NCI-H187 treated with DMSO at 0.1 percent for 48 hours (cell line): ENCODE results near the gene HAUS3.
"Not testable (repeated sequence)": the region's sequence is repeated elsewhere in the genome, so short reads cannot be mapped to it uniquely, and the experiment has no call there.

Experiments used
- DNase-seq: peaks from one replicate; lab custom pipeline; 2025; lab: John Stamatoyannopoulos, UW

HAUS3 gene

DNA sequence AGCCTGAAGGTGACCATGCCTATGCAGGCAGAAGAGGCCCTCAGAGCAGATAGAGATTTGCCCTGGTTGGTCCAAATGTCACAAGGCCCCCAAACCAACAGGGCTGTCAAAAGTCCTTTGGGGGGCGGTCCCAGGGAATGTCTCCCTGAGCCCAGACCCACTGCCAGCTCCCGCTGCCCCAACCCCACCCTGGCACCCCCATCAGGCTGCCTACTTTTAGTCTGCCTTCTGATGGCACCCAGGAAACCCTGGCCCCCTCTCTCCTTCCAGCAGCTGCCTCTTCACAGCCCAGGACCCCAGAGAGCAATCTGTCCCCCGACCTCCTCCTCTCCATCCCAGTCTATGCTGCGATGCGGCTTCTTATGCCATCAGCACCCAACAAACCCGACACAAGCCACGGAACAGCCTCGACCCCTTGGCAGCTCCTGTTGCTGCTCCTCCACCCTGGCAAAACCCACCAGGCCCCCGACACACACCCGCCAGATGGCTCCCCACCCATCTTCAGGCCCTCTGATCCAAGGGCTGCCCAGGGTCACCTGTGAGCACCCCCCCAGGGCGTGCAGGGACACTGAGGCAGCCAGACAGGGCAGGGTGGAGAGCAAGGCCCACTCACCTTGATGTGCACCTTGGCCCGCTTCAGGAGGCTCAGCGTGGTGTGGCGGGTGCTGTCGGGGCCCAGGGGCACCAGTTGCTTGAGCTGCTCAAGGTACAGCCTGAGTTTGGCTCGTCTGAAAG lies 10.0 kb upstream of the HAUS3 start:
- DNase-seq, result no peak

DNA sequence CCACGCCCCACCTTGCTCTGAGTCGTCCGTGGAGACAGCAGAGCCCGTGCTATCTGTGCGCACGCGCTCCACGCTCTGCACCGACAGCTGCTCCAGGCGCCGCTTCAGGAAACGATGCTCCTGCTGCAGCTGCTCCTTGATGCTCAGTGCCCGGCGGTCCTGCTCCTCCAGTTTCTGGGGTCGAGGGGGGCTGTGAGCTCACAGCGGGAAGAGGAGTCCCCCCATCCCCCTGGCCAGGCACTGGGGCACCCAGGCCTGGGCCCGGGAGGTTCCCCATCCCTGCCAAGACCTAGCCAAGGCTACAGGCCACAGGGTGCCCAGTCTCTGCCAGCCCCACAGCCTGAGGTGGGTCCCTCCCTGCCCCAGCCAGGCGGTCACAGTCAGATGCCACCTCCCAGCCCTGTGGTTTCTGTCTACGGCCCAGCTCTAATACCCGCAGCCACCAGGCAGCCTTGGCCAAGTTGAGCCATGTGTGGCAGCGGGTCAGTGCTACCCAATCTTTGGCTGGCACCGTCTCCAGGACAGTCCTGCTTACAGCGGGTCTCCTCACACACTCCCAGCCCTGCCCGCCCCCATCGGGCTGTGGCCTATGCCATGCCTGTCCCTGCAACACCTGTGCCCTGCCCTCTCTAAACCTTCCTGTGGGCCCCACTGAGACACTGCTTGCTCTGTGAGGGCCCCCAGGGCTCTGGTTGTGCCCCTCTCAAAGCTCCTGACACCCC lies 9.3 kb upstream of the HAUS3 start:
- no peak for DNase-seq

DNA sequence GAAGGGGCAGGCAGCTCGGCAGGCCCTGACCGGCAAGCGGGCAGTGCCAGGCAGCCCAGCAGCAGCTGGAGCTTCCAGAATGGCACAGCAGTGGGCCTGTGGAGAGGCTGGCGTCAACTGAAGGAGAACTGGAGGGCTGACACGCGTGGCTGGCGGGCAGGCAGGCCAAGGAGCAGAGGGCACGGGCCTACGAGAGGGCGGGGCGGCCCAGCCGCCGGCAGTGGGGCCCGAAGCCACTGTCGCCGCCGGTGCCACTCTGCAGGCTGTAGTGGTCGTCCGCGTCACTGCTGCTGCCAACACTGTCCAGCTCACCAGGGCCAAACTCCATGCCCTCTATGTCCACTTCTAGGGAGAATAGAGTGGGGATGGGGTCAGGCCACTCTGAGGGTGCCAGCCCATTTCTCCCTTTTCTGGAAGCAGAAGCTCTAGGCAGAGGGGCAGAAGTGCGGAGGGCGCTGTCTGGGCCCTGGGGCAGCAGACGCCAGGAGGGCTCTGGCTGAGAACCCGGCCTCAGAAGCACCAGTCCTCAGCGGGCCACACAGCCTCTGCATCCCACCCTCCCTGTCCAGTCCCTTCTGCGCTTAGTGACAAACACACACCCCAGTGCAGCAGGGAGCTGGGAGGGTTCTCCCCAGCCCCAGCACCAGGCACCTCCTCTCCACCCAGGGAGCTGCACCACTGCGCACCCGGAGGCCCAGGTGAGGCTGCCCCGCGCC lies 8.6 kb upstream of the HAUS3 start:
- DNase-seq, result no peak

DNA sequence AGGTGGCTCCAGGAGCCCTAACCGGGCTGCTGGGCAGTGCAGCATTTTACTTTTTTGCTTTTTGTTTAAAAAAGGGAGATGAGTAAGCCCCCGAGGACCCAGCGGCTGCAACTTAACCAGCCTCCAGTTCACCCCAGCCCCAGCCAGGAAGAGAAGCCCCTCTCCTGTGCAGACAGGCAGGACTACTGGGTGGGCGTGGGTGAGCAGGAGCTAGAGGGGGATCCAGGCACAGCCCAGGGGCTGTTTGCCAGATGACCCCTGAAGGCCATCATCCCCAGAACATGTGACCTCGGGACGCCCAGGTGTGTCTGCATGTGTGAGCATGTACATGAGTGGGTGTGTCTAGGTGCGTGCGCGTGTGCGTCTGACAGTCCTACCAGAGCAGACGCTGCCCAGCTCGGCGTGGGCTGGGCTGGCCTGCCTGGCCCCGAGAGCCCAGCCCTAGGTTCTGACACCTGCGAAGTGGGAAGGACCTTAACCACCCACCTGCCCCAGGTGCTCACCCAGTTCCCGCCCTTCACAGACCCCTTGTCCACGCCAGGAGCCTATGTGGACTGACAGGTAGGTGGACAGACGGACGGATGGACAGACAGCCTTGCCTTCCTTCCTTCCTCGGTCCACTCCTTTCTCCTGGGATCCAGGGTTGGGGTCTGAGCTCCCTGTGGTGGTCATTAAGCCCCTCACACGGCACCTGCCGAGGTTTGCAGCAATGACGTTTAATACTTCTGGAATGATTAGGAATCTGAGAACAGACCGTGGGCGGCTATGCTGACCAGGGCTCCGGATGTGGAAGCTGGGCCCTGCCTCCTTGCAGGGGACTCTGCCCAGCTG lies 7.8 kb upstream of the HAUS3 start:
- no peak for DNase-seq

DNA sequence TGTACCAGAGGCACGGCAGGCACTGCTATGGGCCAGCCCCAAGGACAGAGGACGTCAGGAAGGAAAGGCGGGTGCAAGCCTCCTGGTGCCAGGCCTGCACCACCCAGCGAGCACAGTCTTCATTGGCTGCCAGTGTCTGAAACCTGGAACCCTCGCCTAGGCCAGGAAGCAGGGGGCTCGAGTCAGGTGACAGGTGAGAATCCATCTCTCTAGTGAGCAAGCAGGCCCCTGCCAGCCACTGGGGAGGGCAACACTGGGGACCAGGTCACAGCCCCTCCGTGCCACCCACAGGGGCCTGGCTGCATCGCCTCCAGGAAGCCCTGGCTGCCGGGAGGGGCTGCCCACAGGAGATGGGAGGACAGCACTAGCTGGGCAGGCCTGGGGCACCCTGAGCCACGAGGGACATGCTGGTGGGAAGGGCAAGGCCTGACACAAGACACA lies 6.9 kb upstream of the HAUS3 start:
- no peak for DNase-seq

DNA sequence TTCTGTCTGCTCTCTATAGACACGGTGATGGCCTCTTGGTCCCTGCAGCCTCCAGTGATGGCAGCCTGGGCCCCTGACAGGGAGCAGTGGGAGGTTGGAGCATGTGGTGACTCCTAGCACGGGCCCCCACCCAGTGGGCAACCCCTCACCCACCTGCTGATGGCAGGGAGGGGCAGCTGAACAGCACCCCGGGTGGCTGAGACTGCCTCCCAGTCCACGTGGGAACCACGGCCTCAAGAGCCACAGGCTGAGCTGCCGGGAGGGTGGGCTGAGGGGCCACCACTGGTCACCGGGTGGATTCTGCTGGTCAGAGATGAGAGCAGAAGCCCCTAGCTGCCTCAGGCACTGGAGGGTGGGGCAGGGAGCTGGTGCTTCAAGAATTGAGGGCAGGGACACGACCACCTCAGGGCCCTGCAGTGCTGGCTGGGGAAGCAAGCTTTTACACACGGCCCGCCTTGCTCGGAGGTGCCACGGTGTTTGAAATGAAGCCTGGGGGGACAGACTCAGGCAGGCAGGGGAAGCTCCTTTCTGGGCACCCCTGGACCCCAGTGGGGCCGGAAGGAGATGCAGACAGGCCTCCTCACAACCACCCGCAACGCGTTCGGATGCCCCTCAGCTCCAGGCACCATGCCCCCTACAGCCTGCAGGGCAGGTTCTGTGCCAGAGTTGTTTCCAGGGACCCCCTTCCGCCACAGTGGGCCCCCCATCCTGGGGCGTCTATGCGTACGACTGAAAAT lies 6.3 kb upstream of the HAUS3 start:
- DNase-seq, result no peak

DNA sequence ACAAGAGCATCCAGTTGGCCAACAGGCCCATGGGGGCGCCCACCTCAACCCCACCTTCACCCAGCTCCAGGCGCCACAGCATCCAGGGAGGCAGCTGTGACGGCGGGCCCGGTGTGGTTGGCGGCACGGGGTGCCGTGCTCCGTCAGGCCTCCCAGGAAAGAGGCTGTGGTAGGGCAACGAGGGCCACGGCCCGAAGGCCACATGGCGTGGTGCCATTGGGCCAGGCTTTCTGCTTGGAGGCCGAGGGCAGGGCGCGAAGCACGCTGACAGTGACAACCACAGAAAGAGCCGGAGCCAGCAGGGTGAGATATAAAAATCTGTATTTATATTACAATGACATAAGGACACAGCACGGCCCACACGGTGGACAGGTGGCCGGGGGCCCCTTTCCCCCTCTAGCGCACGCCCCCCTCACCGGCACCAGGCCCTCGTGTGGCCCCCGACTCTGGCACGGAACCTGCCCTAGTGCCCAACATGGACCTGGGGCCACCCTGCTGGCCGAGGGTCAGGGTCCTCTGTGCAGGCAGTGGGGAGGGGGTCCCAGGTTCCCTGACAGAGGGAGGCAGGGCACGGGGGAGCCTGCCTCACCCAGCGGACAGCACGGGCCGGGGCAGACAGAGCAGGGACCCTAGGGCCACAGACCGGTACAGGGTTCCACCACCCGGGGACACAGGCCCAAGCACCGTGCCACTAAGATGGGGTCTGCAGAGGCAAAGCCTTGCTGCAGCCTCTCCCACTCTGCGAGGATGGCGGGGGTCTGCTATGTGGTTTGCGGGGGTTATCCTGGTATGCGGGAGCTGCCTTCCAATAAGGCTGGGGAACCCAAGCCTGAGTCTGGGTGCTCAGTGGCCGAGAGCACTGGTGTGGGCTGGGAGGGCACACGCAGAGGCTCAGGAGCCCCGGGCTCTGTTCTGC lies 5.5 kb upstream of the HAUS3 start:
- DNase-seq, result no peak

DNA sequence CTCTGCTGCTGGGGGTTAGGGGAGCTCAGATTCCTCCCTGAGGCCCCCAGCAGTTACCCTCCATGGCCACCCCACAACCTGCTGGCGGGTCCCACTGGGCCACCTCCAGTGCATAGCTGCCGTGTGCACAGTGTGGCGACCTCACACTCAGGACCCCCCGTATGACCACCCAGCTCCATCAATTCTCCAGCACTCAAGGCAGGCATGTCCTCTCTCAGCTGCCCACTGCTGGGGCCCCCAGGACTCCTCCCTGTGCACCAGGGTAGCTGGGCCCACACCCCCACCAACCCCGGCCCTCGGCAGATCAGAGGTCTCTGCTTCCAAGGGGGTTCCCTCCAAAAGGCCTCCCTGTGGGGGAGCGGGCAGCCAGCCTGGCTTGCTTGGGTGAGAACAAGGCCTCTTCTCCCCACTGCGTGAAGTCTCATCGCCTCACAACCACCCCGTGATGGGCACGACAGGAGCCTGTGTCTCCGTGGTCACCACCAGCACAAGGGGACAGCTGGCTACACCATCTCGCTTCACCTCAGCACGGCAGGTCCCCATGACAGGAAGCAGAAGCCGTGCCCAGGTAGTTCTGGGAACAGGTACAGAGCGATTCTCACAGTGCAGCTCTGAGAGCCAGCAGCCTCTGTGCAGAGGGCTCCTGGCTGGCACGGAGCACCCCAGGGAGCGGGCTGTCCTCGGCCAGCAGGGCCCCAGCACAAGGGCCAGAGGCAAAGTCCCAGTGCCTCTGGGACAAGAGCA lies 4.6 kb upstream of the HAUS3 start:
- DNase-seq, result no peak

DNA sequence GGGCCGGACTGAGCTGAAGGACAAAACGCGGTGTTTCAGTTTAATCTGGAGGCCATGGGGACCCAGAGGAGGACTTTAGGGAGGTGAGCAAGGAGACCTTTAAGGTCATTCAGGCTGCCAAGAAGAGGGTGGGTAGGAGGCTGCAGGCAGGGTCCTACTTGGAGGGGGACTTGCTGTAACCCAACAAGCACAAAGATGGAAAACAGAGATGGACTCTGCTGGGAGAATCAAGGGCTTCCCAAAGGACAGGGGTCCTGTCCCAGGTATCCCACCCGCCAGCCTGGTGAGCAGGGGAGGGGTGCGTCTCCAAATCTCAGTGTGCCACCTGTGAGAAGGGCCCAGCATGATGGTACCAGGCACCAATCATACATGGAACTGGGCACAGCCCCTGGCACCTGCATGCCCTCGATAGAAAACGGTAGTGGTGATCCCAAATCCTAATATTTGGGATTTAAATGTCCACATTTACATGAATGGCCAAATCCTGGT lies 3.9 kb upstream of the HAUS3 start:
- no peak for DNase-seq

DNA sequence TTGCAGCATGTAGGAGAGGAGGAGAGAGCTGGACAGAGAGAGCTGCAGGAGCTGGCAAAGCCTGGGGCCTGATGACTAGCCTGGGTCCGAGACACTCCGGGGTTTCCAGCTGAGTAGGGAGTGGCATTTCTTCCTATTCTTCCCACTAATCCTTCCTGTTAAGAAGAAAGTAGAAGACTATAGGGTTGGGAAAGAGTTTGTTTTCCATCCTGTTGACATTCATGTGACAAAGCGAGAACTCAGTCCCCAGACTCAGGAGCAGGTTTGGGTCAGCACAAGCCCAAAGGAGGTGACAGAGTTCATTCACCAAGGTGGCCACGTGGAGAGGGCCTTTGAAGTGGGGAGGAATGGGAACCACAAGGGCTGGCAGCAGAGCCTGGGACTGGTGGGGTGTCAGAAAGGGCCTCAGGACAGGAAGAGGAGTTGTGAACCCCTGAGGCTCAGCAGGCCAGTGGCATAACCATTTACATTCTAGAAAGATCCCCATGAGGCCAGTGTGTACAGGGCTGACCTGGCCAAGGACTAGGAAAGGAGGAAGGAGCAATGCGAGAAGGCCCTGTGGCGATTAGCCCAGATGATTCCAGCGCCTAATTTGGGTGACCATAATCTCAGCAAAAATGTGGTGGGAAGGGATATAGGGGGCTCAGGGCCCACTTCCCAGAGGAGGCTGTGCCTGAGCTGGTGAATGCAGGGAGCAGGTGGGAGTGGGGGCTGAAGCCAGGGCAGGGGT lies 3.3 kb upstream of the HAUS3 start:
- no peak for DNase-seq

DNA sequence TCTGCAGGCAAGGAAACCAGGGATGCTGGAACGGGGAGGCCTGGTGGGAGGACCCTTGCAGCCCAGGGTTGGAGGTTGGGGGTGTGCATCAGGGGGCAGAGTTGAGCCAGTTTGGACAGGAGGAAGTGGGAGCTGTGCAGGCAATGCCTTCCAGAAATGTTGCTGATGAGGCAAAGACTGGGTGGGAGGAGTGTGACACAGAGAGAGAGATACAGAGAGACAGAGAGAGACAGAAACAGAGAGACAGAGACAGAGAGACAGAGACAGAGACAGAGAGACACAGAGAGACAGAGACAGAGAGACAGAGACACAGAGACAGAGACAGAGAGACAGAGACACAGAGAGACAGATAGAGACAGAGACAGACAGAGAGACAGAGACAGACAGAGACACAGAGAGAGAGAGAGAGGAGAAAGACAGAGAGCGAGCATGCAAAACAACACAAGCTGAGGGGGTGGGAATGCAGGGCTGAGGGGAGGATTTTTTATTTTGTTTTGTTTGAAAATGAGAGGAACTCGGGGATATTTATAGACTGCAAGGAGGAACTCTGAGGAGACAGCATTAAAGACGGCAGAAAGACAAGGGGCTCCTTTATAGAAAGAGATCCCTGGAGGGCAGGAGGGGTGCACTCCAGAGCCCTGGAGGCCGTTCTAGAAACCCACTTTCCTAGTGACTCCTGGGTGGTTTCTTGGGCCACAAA lies 1.9 kb upstream of the HAUS3 start:
- no peak for DNase-seq

DNA sequence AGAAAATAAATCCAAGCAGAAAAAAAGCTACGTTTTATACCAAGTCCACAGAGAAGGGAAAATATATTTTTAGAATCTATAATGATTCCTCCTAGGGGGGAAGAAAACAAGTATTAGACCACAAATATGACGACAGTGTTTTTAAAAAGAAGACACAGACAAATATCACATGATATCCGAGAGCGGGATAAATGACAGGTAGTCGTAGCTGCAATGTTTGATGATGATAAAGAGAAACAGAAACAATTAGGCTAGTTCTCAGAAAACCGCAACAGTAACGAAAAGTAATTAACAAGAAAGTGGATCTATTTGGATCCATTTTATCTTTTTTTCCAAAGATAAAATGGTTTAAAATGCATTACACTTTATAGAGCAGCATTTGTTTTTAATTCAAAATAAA lies 918 bp downstream of the HAUS3 start:
- no peak for DNase-seq

DNA sequence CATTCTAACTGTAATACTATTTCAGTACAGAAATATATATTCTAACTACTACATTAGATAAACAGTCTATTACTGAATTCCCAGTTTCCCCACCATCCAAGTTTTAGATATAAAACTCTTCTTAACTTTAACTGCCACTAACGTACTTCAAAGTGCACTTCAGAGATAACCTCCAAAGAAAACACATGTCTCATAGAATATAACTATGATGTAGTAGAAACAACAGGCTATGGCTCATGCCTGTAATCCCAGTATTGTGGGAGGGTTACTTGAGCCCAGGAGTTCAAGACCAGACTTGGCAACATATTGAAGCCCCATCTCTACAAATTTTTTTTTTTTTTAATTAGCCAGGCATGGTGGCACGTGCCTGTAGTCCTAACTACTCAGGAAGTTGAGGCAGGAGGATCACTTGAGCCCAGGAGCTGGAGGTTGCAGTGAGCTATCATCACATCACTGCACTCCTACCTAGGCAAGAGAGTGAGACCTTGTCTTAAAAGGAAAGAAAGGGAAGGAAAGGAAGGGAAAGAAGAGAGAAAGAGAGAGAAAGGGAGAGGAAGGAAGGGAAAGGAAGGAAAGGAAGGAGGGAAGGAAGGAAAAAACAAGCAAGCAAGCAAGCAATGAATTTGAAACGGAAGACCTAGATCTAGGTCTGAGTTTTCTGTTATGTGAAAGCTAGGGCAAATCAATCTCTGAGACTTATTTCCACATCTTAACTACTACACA lies 4.8 kb downstream of the HAUS3 start:
- DNase-seq, result no peak

DNA sequence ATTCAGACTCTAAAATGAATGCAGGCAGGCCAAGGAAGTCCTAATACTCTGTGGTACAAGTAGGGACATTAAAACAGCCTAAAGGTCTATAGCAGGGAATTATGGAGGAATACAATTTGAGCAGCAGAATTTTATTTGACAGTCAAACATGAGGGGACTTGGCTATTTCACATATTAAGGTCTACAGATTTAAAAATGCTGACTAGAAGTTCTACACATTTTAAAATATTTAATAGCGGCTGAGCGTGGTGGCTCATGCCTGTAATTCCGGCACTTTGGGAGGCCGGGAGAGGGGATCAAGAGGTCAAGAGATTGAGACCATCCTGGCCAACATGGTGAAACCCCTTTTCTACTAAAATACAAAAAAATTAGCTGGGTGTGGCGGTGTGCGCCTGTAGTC lies 10.8 kb downstream of the HAUS3 start:
- DNase-seq, result no peak

DNA sequence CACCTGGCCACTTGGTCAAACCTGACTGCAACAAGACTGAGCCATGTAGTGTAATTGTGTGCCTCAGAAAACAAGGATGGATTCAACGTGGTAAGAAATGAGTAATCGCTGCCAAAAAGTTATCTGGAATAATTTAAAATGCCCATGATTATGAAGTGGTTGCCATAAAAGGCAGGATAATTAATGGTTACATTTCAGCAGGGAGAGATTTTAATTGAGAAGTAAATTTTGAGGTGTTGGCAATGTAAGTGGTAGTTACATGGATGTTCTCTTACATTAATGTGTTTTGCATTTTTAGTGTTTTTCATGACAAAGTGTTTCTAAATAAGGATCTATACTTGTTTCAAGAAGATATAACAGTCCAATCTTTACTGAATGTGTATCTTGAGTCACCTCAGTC lies 15.7 kb downstream of the HAUS3 start:
- no peak for DNase-seq

DNA sequence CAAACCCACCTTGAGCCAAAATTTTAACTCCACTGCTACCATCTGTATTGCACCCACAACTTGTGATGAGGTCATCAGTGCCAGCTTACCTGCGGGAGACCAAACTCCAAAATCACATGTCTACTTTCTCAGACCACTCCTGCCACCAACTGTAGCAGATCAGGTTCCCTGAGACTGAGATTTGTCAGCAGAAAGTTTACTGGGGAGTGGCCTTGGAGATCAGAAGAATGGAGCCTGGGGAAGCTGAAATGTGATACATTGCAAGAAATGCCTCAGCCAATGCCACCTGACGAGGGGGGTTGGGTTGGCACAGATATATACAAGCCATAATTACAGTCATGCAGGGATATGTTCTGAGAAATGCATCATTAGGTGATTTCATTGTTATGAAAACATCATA lies 19.1 kb downstream of the HAUS3 start:
- peak; percentile 36 for DNase-seq

DNA sequence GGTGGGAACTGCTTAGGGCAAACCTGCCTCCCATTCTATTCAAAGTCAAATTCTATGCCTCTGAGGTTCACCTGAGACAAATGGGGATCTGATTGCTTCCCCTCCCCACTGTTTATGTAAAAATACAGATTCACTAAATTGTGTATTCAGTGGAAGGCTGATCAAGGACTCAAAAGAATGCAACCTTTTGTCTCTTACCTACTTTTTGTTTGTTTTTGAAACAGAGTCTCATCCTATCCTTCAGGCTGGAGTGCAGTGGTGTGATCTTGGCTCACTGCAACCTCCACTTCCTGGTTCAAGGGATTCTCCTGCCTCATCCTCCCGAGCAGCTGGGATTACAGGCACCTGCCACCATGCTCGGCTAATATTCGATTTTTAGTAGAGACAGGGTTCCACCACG lies 20.5 kb downstream of the HAUS3 start:
- DNase-seq, result not testable (repeated sequence)
